Right cardiac atrium (tissue), 5 donors: Measurements from ENCODE around the gene MAP1LC3C. TPM values are rescaled to one million over a fixed set of nuclear protein-coding genes. Genes with fewer than 3 reads are reported as not detected.

Experiments used
- ATAC-seq, 2 donors: fragments of 200-7000 bp; cut with Tn5 transposase; one replicate each; pipeline versions ENCODE4 v1.8.0 to v1.9.1; 2020; ENCODE audit warnings: moderate library complexity in 2 of 2, mild to moderate bottlenecking in 1 of 2
- DNase-seq, 3 donors: peaks; one replicate each; pipeline ENCODE4 v3.0.0-alpha.2; 2020
- H3K27ac ChIP-seq: one replicate; pipeline ENCODE4 v1.5.1; 2013; ENCODE audit warnings: mild to moderate bottlenecking, low read length, control low read depth, moderate library complexity
- H3K27me3 ChIP-seq: one replicate; pipeline ENCODE4 v1.6.1; 2013; ENCODE audit not compliant: control insufficient read depth, insufficient read depth
- H3K4me1 ChIP-seq: one replicate; pipeline ENCODE4 v1.6.1; 2013; ENCODE audit warnings: low read length; ENCODE audit not compliant: control insufficient read depth, insufficient read depth
- H3K4me3 ChIP-seq: one replicate; pipeline ENCODE4 v1.5.1; 2013; ENCODE audit warnings: low read length, control low read depth
- H3K9me3 ChIP-seq: one replicate; pipeline ENCODE4 v1.6.1; 2013; ENCODE audit warnings: low read length; ENCODE audit not compliant: control insufficient read depth
- WGBS: extraction: QIAGEN DNeasy Blood & Tissue Kit; methylation state at CpG from one replicate; pipeline ENCODE4 v1.1.7; 2013; 5-methylcytosine and 5-hydroxymethylcytosine counted together
- intact Hi-C, 4 donors: fragments of 100-400 bp; cut with DNase I; formaldehyde crosslinking; loops; one replicate each; pipeline versions ENCODE4 v1.11.0 to v1.14.0; 2022 to 2023
- polyA plus RNA-seq: library from polyadenylated mRNA; stranded (reverse); fragments of 200-250 nt; gene quantifications from one replicate; pipeline ENCODE4 v1.2.3, GENCODE V29; 2013
- total RNA-seq, 4 donors: library from RNA; stranded (reverse); fragmentation: NEBNext Ultra II Directional; extraction: Animal tissue kit (Norgen Biotek cat#: 25700); gene quantifications; one replicate each; pipeline ENCODE4 v1.2.1, GENCODE V29; 2021
- donor health status: healthy with polysubstance abuse.
- donor health status: DM: no; HTN: yes; CAD: no.
- donor health status: DM: no; HTN: no; CAD: no.
- donor health status: DM: no; HTN: yes; CAD: no; lungs with severe emphysema.
- donor health status: DM: yes; HTN: yes; CAD: no.

The MAP1LC3C gene
- total and polyA plus RNA-seq, 5 donors = 0.25 to 0.40 (median 0.37) TPM; not detected in 2

DNA sequence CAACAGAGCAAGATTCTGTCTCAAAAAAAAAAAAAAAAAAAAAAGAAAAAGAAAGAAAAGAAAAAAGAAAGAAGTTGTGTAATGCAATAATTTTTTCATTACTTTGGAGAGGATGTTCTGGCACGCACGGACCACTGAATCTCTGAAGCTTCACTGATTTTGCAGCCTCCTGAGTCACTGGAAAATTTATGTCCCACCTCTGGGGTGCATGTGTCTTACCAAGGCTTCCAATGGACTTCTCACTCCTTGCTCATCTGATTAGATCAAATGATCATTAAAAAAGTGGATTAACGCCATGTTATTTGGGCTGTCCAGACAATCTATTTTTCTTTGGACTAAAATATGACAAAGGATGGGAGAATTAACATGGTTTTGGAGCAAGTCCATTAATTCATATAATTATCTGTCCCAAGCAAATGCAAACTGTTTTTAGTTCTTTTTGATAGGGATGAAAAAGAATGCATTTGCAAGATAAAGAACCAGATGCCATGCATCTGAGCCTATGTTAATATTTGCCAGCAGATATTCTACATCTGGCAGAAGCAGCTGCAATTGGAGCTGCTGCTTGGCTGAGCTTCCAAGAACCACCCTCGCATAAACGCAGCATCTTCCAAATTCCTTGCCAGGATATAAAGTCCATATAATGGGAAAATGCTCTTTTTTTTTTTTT, 10.1 kb upstream of the MAP1LC3C start:
- no peak overlapping the region for H3K4me3 ChIP-seq
- intact Hi-C loops = loop anchor here in 1 of 4 donors (10.0 kb wide), 1 partner anchor 394 kb away; no protein-coding TSS in a partner anchor
- WGBS = 55% methylated on average over 5 of the region's 5 CpGs
- H3K9me3 ChIP-seq = no peaks in the 10 kb centered on the region
- no peaks in the 10 kb centered on the region for H3K4me1 ChIP-seq
- ATAC-seq = no peak
- DNase-seq = no peak
- H3K27ac ChIP-seq = no peak overlapping the region
- H3K27me3 ChIP-seq = no peaks in the 10 kb centered on the region

DNA sequence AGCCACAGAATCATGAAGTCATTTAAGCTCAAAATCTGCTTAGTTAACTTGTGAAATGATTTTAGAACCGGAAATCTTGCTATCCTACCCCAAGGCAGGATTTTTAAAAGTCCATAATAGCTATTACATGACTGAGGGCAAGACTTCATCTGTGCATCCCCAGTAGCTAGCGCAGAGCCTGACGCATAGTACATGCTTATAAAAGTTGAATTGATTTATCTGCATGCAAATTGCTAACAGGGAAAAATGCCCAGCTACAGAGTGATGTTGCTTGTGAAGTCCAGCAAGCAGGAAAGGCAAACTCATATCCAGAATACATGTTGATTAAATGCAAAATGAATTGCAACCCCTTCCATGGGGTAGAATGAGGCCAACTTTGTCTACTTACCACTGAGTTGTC, 8.1 kb upstream of the MAP1LC3C start:
- Histone ChIP-seq H3K9me3 (no peaks in the 10 kb centered on the region), H3K27ac (no peak overlapping the region), H3K27me3 (no peaks in the 10 kb centered on the region), H3K4me3 (no peak overlapping the region), H3K4me1 (no peaks in the 10 kb centered on the region)
- ATAC-seq = no peak
- no peak for DNase-seq
- intact Hi-C loops = loop anchor here in 1 of 4 donors (10.0 kb wide), 1 partner anchor 392 kb away; no protein-coding TSS in a partner anchor
- 87% methylated on average over 3 of the region's 3 CpGs for WGBS

DNA sequence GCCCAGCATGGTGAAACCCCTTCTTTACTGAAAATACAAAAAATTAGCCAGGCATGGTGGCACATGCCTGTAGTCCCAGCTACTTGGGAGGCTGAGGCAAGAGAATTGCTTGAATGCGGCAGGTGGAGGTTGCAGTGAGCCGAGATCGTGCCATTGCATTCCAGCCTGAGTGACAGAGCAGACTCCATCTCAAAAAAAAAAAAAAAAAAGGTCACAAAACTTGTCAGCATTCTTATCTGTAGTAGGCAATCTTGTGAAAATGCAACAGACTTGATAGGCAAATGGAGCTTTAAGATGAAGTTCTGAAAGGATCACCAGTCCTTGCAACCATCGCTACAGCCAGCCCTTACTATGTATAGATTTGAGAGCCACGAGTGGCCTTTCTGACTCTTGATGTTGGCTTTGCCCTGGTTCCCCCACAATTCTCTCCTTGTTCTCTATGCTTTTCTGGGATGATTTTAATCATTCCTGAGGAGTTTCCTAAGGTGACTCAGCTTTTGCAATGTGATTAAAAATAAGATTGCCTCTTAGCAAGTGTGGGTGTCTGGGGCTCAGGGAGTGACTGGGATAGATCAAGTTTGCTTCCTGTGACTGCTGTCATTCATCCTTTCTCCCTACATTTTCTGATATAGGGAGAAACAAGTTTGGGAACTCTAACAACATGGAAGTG, 7.1 kb upstream of the MAP1LC3C start:
- H3K27ac ChIP-seq = no peak overlapping the region
- H3K4me3 ChIP-seq = no peak overlapping the region
- intact Hi-C loops = loop anchor here in 1 of 4 donors (10.0 kb wide), 1 partner anchor 391 kb away; no protein-coding TSS in a partner anchor
- H3K4me1 ChIP-seq = no peaks in the 10 kb centered on the region
- ATAC-seq = no peak
- WGBS = 81% methylated on average over 5 of the region's 5 CpGs
- no peak for DNase-seq
- H3K9me3 ChIP-seq = no peaks in the 10 kb centered on the region
- H3K27me3 ChIP-seq = no peaks in the 10 kb centered on the region

DNA sequence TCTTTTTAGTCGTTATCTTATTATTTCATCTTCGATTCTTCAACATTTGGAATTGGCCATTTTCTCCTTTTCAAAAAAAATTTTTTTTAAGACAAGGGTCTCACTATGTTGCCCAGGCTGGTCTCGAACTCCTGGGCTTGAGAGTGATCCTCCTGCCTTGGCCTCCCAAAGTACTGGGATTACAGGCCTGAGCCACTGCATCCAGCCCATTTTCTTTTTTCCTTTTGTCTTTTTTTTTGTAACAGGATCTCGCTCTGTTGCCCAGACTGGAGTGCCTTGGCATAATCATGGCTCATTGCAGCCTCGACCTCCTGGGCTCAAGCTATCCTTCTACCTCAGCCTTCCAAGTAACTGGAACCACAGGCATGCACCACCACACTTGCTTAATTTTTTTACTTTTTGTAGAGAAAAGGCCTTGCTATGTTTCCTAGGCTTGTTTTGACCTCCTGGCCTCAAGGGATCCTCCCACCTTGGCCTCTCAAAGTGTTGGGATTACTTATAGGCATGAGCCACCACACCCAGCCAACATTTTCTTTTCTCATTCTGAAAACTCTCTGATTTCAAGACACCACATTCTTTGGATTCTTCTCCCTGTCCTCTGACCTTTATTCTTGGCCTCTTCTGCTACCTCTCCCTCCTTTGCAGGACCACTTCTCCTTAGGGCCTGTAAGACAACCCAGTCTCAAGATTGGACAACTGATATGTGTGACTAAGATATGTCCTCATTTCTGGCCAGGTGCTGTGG, 6.0 kb upstream of the MAP1LC3C start:
- no peak overlapping the region for H3K4me3 ChIP-seq
- no peak for ATAC-seq
- DNase-seq = no peak
- no peaks in the 10 kb centered on the region for H3K9me3 ChIP-seq
- WGBS = 90% methylated on average over 5 of the region's 5 CpGs
- H3K27me3 ChIP-seq = no peaks in the 10 kb centered on the region
- intact Hi-C loops = loop anchor here in 1 of 4 donors (10.0 kb wide), 1 partner anchor 390 kb away; no protein-coding TSS in a partner anchor
- no peak overlapping the region for H3K27ac ChIP-seq
- H3K4me1 ChIP-seq = no peaks in the 10 kb centered on the region

DNA sequence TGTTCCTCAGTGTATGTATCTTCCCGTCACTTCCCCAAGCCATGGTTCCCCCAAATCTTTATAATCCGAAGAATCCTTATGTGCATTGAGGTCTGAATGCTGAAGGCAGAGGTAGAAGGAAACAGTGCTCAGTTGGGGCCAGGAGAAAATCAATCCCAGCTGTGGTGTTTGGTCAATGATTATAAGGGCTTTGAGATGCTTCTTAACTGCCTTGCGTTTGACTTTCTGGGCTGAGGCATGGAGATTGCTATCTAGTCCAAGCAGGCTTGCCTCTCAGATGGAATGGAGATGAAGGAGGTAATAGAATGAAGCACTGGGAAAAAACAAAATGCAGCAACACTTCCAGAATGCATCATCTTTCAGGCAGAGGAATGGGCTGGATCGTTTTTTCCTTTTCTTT, 3.6 kb upstream of the MAP1LC3C start:
- no peak for ATAC-seq

DNA sequence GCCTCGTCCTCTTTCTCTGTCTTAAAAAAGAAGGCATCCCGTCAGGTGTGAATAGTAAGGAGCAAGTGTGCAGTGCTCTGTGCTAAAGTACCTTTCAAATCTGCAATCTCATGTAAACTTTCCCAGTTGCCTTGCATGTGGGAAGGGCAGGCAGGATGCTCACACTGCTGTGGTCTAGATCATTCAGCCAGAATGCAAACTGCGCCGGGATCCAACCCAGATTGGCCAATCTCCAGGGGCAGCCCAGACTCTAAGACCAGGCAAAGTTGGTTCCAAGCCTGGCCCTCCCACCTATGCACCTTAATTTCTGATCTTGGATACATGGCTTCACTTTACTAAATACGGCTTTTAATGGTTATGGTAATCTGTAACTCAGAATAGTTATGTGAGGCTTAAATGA, 3.2 kb upstream of the MAP1LC3C start:
- Histone ChIP-seq H3K4me1 (no peaks in the 10 kb centered on the region), H3K27me3 (no peaks in the 10 kb centered on the region), H3K9me3 (no peaks in the 10 kb centered on the region), H3K27ac (no peak overlapping the region), H3K4me3 (no peak overlapping the region)
- intact Hi-C loops = loop anchor here in 1 of 4 donors (10.0 kb wide), 1 partner anchor 387 kb away; no protein-coding TSS in a partner anchor
- DNase-seq (no peak), ATAC-seq (no peak)
- WGBS = 65% methylated on average over 5 of the region's 5 CpGs

More for the DNA sequence above, 3.6 kb upstream of the MAP1LC3C start:
- intact Hi-C loops = loop anchor here in 1 of 4 donors (10.0 kb wide), 1 partner anchor 388 kb away; no protein-coding TSS in a partner anchor
- Histone ChIP-seq H3K27ac (no peak overlapping the region), H3K4me1 (no peaks in the 10 kb centered on the region), H3K27me3 (no peaks in the 10 kb centered on the region), H3K4me3 (no peak overlapping the region), H3K9me3 (no peaks in the 10 kb centered on the region)
- no peak for DNase-seq
- 83% methylated on average over 4 of the region's 4 CpGs for WGBS

DNA sequence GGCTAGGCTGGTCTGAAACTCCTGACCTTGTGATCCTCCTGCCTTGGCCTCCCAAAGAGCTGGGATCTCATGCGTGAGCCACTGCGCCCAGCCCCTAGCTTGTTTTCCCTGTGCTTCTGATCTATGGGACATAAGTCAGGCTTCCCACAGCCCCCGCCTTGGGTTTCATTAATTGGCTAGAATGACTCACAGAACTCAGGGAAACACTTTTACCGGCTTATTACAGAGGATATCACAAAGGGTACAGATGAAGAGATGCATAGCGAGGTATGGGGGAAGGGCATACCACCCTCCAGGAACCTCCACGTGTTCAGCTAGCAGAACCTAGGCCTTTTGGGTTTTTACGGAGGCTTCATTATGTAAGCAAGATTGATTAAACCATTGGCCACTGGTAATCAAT, 1.5 kb upstream of the MAP1LC3C start:
- no peaks in the 10 kb centered on the region for H3K4me1 ChIP-seq
- intact Hi-C loops = loop anchor here in 1 of 4 donors (10.0 kb wide), 1 partner anchor 386 kb away; no protein-coding TSS in a partner anchor
- ATAC-seq (no peak), DNase-seq (no peak)
- no peak overlapping the region for H3K4me3 ChIP-seq
- no peaks in the 10 kb centered on the region for H3K27me3 ChIP-seq
- 90% methylated on average over 7 of the region's 7 CpGs for WGBS
- H3K9me3 ChIP-seq = no peaks in the 10 kb centered on the region
- H3K27ac ChIP-seq = no peak overlapping the region

DNA sequence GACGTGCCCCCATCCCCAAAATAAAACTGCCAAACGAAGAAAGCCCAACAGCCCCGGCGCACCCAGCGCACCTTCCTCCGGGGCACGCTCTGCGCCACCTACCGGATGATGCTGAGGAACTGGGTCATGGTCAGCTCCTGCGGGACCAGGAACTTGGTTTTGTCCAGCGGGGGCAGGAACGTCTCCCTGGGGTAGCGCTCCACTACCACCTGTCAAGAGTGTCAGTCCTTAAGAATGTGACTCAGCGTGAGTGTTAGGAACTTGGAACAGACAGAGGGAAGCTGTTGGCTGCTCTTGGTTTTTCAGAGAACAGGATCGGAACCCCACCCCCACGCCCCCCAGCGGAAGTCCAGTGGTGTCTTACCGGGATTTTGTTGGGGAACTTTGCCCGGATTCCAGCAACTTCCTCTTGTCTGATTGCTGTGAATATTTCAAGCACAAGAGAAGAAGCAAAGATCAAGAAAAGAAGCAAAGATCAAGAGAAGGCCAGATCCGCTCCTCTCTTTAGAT, 431 bp downstream of the MAP1LC3C start:
- Histone ChIP-seq H3K27ac (no peak overlapping the region), H3K9me3 (no peaks in the 10 kb centered on the region), H3K27me3 (no peaks in the 10 kb centered on the region), H3K4me3 (peak overlapping the region; percentile 8), H3K4me1 (no peaks in the 10 kb centered on the region)
- DNase-seq = peak; percentile 80 to 90 (median 89)
- intact Hi-C loops = no loop called here
- 8% methylated on average over 20 of the region's 20 CpGs for WGBS
- ATAC-seq = peak; percentile 85 to 90

DNA sequence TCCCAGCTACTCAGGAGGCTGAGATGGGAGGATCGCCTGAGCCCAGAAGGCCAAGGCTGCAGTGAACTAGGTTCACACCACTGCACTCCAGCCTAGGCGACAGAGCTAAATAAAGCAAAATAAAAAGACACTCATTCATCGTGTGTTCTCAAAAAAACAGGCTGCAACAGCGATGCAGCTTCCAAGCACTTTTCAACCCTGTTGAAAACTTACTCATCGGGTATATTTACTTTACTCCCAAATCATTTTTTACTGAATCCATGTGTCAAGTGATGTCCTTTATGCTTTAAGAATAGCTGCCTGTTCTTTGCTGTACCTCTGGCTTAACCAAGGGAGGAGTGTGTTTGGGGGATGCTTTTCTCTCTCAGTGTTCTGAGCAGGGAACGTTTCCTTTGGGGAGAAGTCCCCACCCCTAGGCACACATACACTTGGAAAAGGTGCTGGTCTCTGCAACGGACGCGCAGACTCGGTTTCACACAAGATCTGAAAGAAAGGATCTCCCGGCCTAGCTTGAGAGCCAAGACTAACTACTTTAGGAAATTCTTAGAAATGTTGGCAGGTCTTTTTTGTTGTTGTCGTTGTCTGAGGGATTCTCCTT, 1.4 kb downstream of the MAP1LC3C start:
- intact Hi-C loops = no loop called here
- Histone ChIP-seq H3K4me3 (no peak overlapping the region), H3K27ac (no peak overlapping the region), H3K4me1 (no peaks in the 10 kb centered on the region), H3K9me3 (no peaks in the 10 kb centered on the region), H3K27me3 (no peaks in the 10 kb centered on the region)
- WGBS = 79% methylated on average over 12 of the region's 12 CpGs
- ATAC-seq (no peak), DNase-seq (no peak)

DNA sequence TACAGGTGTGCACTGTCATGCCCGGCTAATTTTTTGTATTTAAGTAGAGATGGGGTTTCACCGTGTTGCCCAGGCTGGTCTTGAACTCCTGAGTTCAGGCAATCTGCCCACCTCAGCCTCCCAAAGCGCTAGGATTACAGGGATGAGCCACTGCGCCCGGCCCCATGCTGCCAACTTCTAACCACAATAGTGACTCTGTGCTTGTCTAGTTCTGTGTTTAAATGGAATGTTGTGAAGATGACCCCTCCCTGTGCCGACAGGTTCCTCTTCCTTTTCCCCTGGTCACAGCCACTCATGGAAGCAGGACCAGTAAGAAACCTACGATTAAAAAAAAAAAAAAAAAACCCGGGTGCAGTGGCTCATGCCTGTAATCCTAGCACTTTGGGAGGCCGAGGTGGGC, 4.7 kb downstream of the MAP1LC3C start:
- no peak for ATAC-seq
- no peaks in the 10 kb centered on the region for H3K9me3 ChIP-seq
- intact Hi-C loops = no loop called here
- 87% methylated on average over 9 of the region's 9 CpGs for WGBS
- H3K27ac ChIP-seq = no peak overlapping the region
- no peaks in the 10 kb centered on the region for H3K27me3 ChIP-seq
- no peaks in the 10 kb centered on the region for H3K4me1 ChIP-seq
- no peak overlapping the region for H3K4me3 ChIP-seq
- DNase-seq = no peak
